Esophagus squamous epithelium (tissue), 5 donors: ENCODE data around the gene NIP7. TPM values are rescaled to one million over a fixed set of nuclear protein-coding genes. Genes with fewer than 3 reads are reported as not detected.

Experiments
- DNase-seq: peaks from one replicate; lab custom pipeline; 2025; lab: John Stamatoyannopoulos, UW
- H3K27ac ChIP-seq, 4 donors: fragments of 200-600 bp; sonication (generic); one replicate each; pipeline ENCODE4 v1.5.1; 2016 to 2019; ENCODE audit warnings: mild to moderate bottlenecking in 1 of 4
- H3K27me3 ChIP-seq, 4 donors: fragments of 200-600 bp; sonication (generic); 1 replicate in 3 of 4; 2 replicates in 1 of 4; pipeline versions ENCODE4 v1.5.1 to v1.6.0; 2017 to 2021; ENCODE audit warnings: antibody characterized with exemption in 1 of 4
- H3K36me3 ChIP-seq, 3 donors: fragments of 200-600 bp; sonication (generic); one replicate each; pipeline ENCODE4 v1.5.1; 2016 to 2019
- H3K4me1 ChIP-seq, 3 donors: fragments of 200-600 bp; sonication (generic); one replicate each; pipeline ENCODE4 v1.5.1; 2017 to 2019
- H3K4me3 ChIP-seq, 4 donors: fragments of 200-600 bp; sonication (generic); 1 replicate in 3 of 4; 2 replicates in 1 of 4; pipeline ENCODE4 v1.5.1; 2016 to 2019; ENCODE audit warnings: mild to moderate bottlenecking in 2 of 4, moderate library complexity in 1 of 4
- H3K9me3 ChIP-seq, 3 donors: fragments of 200-600 bp; sonication (generic); one replicate each; pipeline ENCODE4 v1.5.1; 2016 to 2019
- CTCF ChIP-seq, 6 experiments: fragments of 450-650 bp in 4 of 6; fragments of 200-600 bp in 2 of 6; sonication (generic) in 2 of 6; IDR thresholded peaks; one replicate each; pipeline ENCODE4 v1.5.1; 2016 to 2019; ENCODE audit warnings: antibody characterized with exemption in 6 of 6, mild to moderate bottlenecking in 4 of 6, moderate library complexity in 4 of 6
- POLR2A ChIP-seq, 4 donors: fragments of 450-650 bp; IDR thresholded peaks; one replicate each; pipeline ENCODE4 v1.6.1; 2017; ENCODE audit warnings: antibody characterized with exemption in 4 of 4, mild to moderate bottlenecking in 4 of 4, moderate library complexity in 3 of 4
- WGBS, 2 donors: methylation state at CpG; one replicate each; pipeline ENCODE4 v1.1.5; 2018; 5-methylcytosine and 5-hydroxymethylcytosine counted together
- intact Hi-C: fragments of 100-400 bp; cut with DNase I; formaldehyde crosslinking; loops from one replicate; pipeline ENCODE4 v1.15.0; 2022
- total RNA-seq, 4 donors: library from RNA; depleted of rRNA; stranded (reverse); fragments of >200 nt; gene quantifications; one replicate each; pipeline ENCODE4 v1.1.0, GENCODE V29; 2016
- donor health status: DM: yes; HTN: yes; CAD: no.

The NIP7 gene
- total RNA-seq, 4 donors from 2014 or later = 14.1 to 29.6 (median 25.5) TPM

DNA sequence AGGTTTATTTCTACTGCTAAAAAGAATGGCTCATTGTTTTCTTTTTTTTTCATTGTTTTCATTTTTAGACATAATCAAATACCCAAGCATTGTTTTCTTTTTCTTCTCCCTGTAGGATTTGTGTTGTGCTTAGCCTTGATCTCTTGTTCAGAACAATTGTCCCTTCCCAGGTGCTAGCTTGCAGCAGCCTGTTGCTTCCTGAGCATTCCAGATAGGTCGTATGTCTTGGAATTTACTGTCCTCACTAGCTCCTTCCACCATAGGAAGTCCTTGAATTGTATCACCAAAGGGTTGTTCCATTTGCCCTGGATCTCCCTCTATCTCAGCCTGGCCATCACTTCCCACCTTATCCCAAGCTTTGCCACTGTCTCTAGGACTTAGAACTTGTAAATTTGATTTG is 38.4 kb upstream of the NIP7 start:
- no peak for DNase-seq
- no peak for TF ChIP-seq POLR2A (IDR thresholded peaks at IDR 0.05)
- no peak for TF ChIP-seq CTCF (IDR thresholded peaks at IDR 0.05)
- Histone ChIP-seq H3K4me3 (no peak overlapping the region), H3K36me3 (peaks cover 0 to 71% (median 0%) of the 10 kb centered on the region in 3 donors), H3K27ac (no peak overlapping the region), H3K4me1 (peaks cover 0 to 6% (median 0%) of the 10 kb centered on the region in 3 donors), H3K27me3 (no peaks in the 10 kb centered on the region), H3K9me3 (no peaks in the 10 kb centered on the region)
- WGBS, 2 donors = 55 to 58% methylated on average over 1 of the region's 1 CpG
- intact Hi-C loops = no loop called here

GRCh38 chr16:69301861-69302260 is 37.7 kb upstream of the NIP7 start:
- no peak for TF ChIP-seq POLR2A (IDR thresholded peaks at IDR 0.05)
- TF ChIP-seq CTCF (IDR thresholded peaks at IDR 0.05) = no peak
- Histone ChIP-seq H3K9me3 (no peaks in the 10 kb centered on the region), H3K4me1 (peaks cover 0 to 6% (median 0%) of the 10 kb centered on the region in 3 donors), H3K36me3 (peaks cover 0 to 78% (median 0%) of the 10 kb centered on the region in 3 donors), H3K4me3 (no peak overlapping the region), H3K27me3 (no peaks in the 10 kb centered on the region), H3K27ac (no peak overlapping the region)
- intact Hi-C loops = no loop called here
- WGBS, 2 donors = 87 to 94% methylated on average over 4 of the region's 4 CpGs
- no peak for DNase-seq

- TF ChIP-seq POLR2A (IDR thresholded peaks at IDR 0.05) (no peak), CTCF (IDR thresholded peaks at IDR 0.05) (no peak)
- H3K4me3 ChIP-seq = no peak overlapping the region
- no peak overlapping the region for H3K27ac ChIP-seq
- 90 to 93% methylated on average over 4 of the region's 4 CpGs for WGBS, 2 donors
- no peaks in the 10 kb centered on the region for H3K9me3 ChIP-seq
- no peaks in the 10 kb centered on the region for H3K27me3 ChIP-seq
- peaks cover 0 to 82% (median 0%) of the 10 kb centered on the region in 3 donors for H3K36me3 ChIP-seq
- intact Hi-C loops = no loop called here
- peaks cover 0 to 6% (median 0%) of the 10 kb centered on the region in 3 donors for H3K4me1 ChIP-seq
- no peak for DNase-seq
These were observed 37.3 kb upstream of the NIP7 start for GRCh38 chr16:69302301-69302700.

DNA sequence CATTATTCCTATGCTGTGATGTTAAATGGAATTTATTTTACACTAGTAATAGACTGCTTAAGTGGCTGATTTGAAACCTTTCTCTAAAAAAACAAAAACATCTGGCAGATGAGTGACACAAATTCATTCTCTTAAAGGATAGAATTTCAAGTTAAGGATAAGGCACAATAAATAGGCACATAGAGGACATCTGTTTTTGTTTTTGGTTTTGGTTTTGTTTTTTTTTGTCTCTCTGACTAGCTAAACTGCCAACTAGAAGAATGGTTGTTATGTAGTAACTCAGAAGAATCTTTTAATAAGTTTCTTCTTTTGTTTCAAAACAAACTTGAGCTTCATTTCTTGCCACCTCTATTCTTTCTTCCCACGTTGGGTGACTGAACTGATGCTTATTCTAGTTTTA is 33.5 kb upstream of the NIP7 start:
- 68 to 80% methylated on average over 1 of the region's 1 CpG for WGBS, 2 donors
- intact Hi-C loops = no loop called here
- no peak for DNase-seq

GRCh38 chr16:69307091-69307490 is 32.5 kb upstream of the NIP7 start:
- 83 to 85% methylated on average over 1 of the region's 1 CpG for WGBS, 2 donors
- intact Hi-C loops = no loop called here
- no peaks in the 10 kb centered on the region for H3K27me3 ChIP-seq
- no peak overlapping the region for H3K4me3 ChIP-seq
- no peak for DNase-seq
- H3K27ac ChIP-seq = no peak overlapping the region
- H3K36me3 ChIP-seq = peaks cover 0 to 42% (median 0%) of the 10 kb centered on the region in 3 donors
- H3K9me3 ChIP-seq = no peaks in the 10 kb centered on the region
- H3K4me1 ChIP-seq = peaks cover 3 to 11% (median 5%) of the 10 kb centered on the region in 3 donors
- TF ChIP-seq POLR2A (IDR thresholded peaks at IDR 0.05) (no peak), CTCF (IDR thresholded peaks at IDR 0.05) (no peak)

More for the DNA sequence above, 33.5 kb upstream of the NIP7 start:
- Histone ChIP-seq H3K9me3 (no peaks in the 10 kb centered on the region), H3K27ac (no peak overlapping the region), H3K4me3 (no peak overlapping the region), H3K27me3 (no peaks in the 10 kb centered on the region), H3K36me3 (peaks cover 0 to 52% (median 0%) of the 10 kb centered on the region in 3 donors), H3K4me1 (peaks cover 3 to 7% (median 5%) of the 10 kb centered on the region in 3 donors)
- no peak for TF ChIP-seq CTCF (IDR thresholded peaks at IDR 0.05)
- no peak for TF ChIP-seq POLR2A (IDR thresholded peaks at IDR 0.05)
